HEK293 (cell line): ENCODE measurements around the gene C22orf42.

Experiments used
- CTCF ChIA-PET: fragments of 350-600 bp; formaldehyde crosslinking; extraction: SDS; loops from one replicate; lab custom pipeline; 2021; ENCODE audit warnings: antibody characterized with exemption; lab: Yijun Ruan, JAX
- POLR2A ChIA-PET: fragments of 300-600 bp; formaldehyde crosslinking; extraction: SDS; loops from one replicate; lab custom pipeline; 2020; ENCODE audit warnings: antibody characterized with exemption, inconsistent platforms; lab: Yijun Ruan, JAX
- H3K27ac ChIP-seq: fragments of 200-500 bp; sonication (Bioruptor generic); 2 replicates; pipeline ENCODE4 v1.5.1; 2014; ENCODE audit warnings: low read depth, low read length, control low read depth, inconsistent platforms; ENCODE audit errors: extremely low read depth
- H3K36me3 ChIP-seq, 2 experiments: fragments of 200-500 bp in 1 of 2; sonication (Bioruptor generic) in 1 of 2; 1 replicate in 1 of 2; 2 replicates in 1 of 2; pipeline ENCODE4 v1.5.1; 2014 to 2017; ENCODE audit warnings: inconsistent platforms in 2 of 2, low read length in 2 of 2; ENCODE audit not compliant: control insufficient read depth in 2 of 2, insufficient read depth in 1 of 2
- H3K4me1 ChIP-seq: fragments of 200-500 bp; sonication (Bioruptor generic); 2 replicates; pipeline ENCODE4 v1.5.1; 2014; ENCODE audit warnings: mild to moderate bottlenecking, low read length, inconsistent platforms; ENCODE audit not compliant: control insufficient read depth, insufficient read depth
- H3K4me3 ChIP-seq: 2 replicates; pipeline ENCODE4 v1.5.1; 2011; ENCODE audit warnings: low read depth, mild to moderate bottlenecking, control low read depth, low read length, moderate library complexity
- H3K9me3 ChIP-seq: fragments of 200-500 bp; sonication (Bioruptor generic); 2 replicates; pipeline ENCODE4 v1.5.1; 2014; ENCODE audit warnings: low read depth, low read length, inconsistent platforms; ENCODE audit not compliant: control insufficient read depth, insufficient read depth
- CTCF ChIP-seq: fragments of 450-650 bp; formaldehyde crosslinking; IDR thresholded peaks from 2 replicates; pipeline ENCODE4 v1.5.1; 2016; ENCODE audit warnings: missing biosample characterization, missing genetic modification characterization
- EGR2 ChIP-seq: fragments of 450-650 bp; formaldehyde crosslinking; IDR thresholded peaks from 2 replicates; pipeline ENCODE4 v1.5.1; 2016; ENCODE audit warnings: low read depth, missing biosample characterization, missing genetic modification characterization
- KLF8 ChIP-seq: fragments of 450-650 bp; formaldehyde crosslinking; IDR thresholded peaks from 2 replicates; pipeline ENCODE4 v1.5.1; 2016; ENCODE audit warnings: missing biosample characterization, missing genetic modification characterization
- PRDM1 ChIP-seq: fragments of 450-650 bp; formaldehyde crosslinking; IDR thresholded peaks from 2 replicates; pipeline ENCODE4; 2016; ENCODE audit warnings: missing biosample characterization, missing genetic modification characterization
- PRDM10 ChIP-seq: fragments of 450-650 bp; formaldehyde crosslinking; IDR thresholded peaks from 2 replicates; pipeline ENCODE4 v1.5.1; 2016; ENCODE audit warnings: missing biosample characterization, missing genetic modification characterization
- RBAK ChIP-seq: fragments of 450-650 bp; formaldehyde crosslinking; IDR thresholded peaks from 2 replicates; pipeline ENCODE4 v1.5.1; 2016; ENCODE audit warnings: missing biosample characterization, missing genetic modification characterization
- ZBTB20 ChIP-seq: fragments of 450-650 bp; formaldehyde crosslinking; IDR thresholded peaks from 2 replicates; pipeline ENCODE4 v1.5.1; 2016; ENCODE audit warnings: missing biosample characterization, missing genetic modification characterization
- ZBTB21 ChIP-seq: fragments of 450-650 bp; formaldehyde crosslinking; IDR thresholded peaks from 2 replicates; pipeline ENCODE4 v1.5.1; 2017; ENCODE audit warnings: missing biosample characterization, missing genetic modification characterization
- ZIC2 ChIP-seq: fragments of 450-650 bp; formaldehyde crosslinking; IDR thresholded peaks from 2 replicates; pipeline ENCODE4 v1.5.1; 2016; ENCODE audit warnings: missing biosample characterization, missing genetic modification characterization
- ZNF133 ChIP-seq: fragments of 450-650 bp; formaldehyde crosslinking; IDR thresholded peaks from 2 replicates; pipeline ENCODE4 v1.5.1; 2016; ENCODE audit warnings: missing biosample characterization, missing genetic modification characterization
- ZNF138 ChIP-seq: fragments of 450-650 bp; formaldehyde crosslinking; IDR thresholded peaks from 2 replicates; pipeline ENCODE4 v1.5.1; 2016; ENCODE audit warnings: missing biosample characterization, missing genetic modification characterization, borderline replicate concordance
- ZNF175 ChIP-seq: fragments of 450-650 bp; formaldehyde crosslinking; IDR thresholded peaks from 2 replicates; pipeline ENCODE4 v1.5.1; 2016; ENCODE audit warnings: missing biosample characterization, missing genetic modification characterization
- ZNF341 ChIP-seq: fragments of 450-650 bp; formaldehyde crosslinking; IDR thresholded peaks from 2 replicates; pipeline ENCODE4; 2016; ENCODE audit warnings: low read depth, missing biosample characterization, missing genetic modification characterization
- ZNF394 ChIP-seq: fragments of 450-650 bp; formaldehyde crosslinking; IDR thresholded peaks from 2 replicates; pipeline ENCODE4 v1.5.1; 2016; ENCODE audit warnings: missing biosample characterization, missing genetic modification characterization, mild to moderate bottlenecking, moderate library complexity, borderline replicate concordance
- ZNF423 ChIP-seq: fragments of 450-650 bp; formaldehyde crosslinking; IDR thresholded peaks from 2 replicates; pipeline ENCODE4 v1.5.1; 2016; ENCODE audit warnings: missing biosample characterization, missing genetic modification characterization
- ZNF560 ChIP-seq: fragments of 450-650 bp; formaldehyde crosslinking; IDR thresholded peaks from 2 replicates; pipeline ENCODE4 v1.5.1; 2017; ENCODE audit warnings: missing biosample characterization, missing genetic modification characterization, borderline replicate concordance
- ZNF677 ChIP-seq: fragments of 450-650 bp; IDR thresholded peaks from 2 replicates; pipeline ENCODE4 v1.5.0; 2018; ENCODE audit warnings: missing biosample characterization, mild to moderate bottlenecking, missing genetic modification characterization, moderate library complexity
- ZNF704 ChIP-seq: fragments of 450-650 bp; formaldehyde crosslinking; IDR thresholded peaks from 2 replicates; pipeline ENCODE4 v1.5.1; 2016; ENCODE audit warnings: missing biosample characterization, missing genetic modification characterization
- ZNF777 ChIP-seq: fragments of 450-650 bp; formaldehyde crosslinking; IDR thresholded peaks from 2 replicates; pipeline ENCODE4 v1.5.1; 2017; ENCODE audit warnings: missing biosample characterization, missing genetic modification characterization, borderline replicate concordance
- ZSCAN4 ChIP-seq: fragments of 450-650 bp; formaldehyde crosslinking; IDR thresholded peaks from 2 replicates; pipeline ENCODE4 v1.5.1; 2017; ENCODE audit warnings: missing biosample characterization, missing genetic modification characterization
- TF ChIP-seq, protein P1 (sequence below): fragments of 450-650 bp; formaldehyde crosslinking; IDR thresholded peaks from 2 replicates; pipeline ENCODE4 v1.5.1; 2016; ENCODE audit warnings: missing biosample characterization, missing genetic modification characterization

C22orf42 gene

DNA sequence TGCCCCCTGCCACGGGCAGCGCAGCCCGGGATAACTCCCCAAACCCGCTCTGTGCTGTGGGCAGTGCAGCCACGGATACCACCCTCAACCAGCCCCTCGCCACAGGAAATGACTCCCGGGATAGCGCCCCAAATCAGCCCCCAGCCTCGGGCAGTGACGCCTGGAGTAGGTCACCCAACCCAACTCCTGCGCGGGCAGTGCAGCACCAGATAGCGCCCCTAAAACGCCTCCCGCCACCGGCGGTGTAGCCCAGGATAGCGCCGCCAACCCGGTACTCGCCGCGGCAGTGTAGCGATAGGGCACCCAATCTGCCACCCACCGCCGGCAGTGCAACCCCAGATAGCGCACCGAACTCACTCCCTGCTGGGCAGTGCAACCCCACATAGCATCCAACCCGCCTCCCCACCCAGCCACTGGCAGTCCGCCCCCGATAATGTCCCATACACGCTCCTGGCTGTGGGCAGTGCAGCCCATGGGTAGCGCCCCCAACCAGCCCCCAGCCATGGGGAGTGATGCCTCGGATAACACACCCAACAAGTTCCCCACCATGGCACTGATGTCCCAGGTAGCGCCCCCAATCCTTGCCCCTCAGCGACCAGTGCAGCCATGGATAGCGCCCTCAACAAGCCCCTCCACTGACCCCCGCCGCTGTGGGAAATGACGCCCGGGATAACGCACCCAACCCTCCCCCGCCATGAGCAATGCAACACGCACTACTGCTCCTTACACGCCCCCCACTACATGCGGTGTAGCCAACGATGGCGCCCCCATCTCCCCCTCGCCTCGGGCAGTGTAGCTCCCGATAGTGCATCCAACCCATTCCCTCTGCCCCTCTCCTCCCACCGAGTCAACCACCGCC, 44.3 kb upstream of the C22orf42 start (continued):
- TF ChIP-seq ZSCAN4 (tag by site-specific recombination) (no peak), EGR2 (tag by site-specific recombination) (peak; percentile 71), ZNF175 (tag by site-specific recombination) (no peak), ZNF138 (no peak), PRDM1 (tag by site-specific recombination) (no peak)

GRCh38 chr22:32202539-32203180, 43.6 kb upstream of the C22orf42 start:
- Histone ChIP-seq H3K4me3 (no peak overlapping the region), H3K4me1 (0 out of 2 replicates have a peak, but pooled peaks cover 3% of the 10 kb centered on the region), H3K9me3 (no peaks in the 10 kb centered on the region), H3K36me3 (peaks cover 0 to 4% of the 10 kb centered on the region in 2 experiments; a peak in 1 of 3 replicates), H3K27ac (no peak overlapping the region)
- POLR2A ChIA-PET = no interaction called here
- CTCF ChIA-PET = interaction anchor here (0.6 to 1.5 kb wide), 17 partner anchors 9 to 274 kb away, joined by 3 to 12 read pairs (median 3); partner anchors contain the start of gene RTCB
- TF ChIP-seq ZBTB21 (tag by site-specific recombination) (no peak), KLF8 (0 out of 2 replicates have a peak, but pooled peaks have one; percentile 14), ZNF341 (peak; percentile 42; the same call in 1 of the 2 replicates), ZNF677 (tag by site-specific recombination) (no peak), PRDM10 (peak; percentile 42; the same call in 1 of the 2 replicates), ZNF560 (tag by site-specific recombination) (no peak), ZNF777 (tag by site-specific recombination) (no peak), ZBTB20 (tag by site-specific recombination) (peak; percentile 49; the same call in 1 of the 2 replicates), ZNF704 (tag by site-specific recombination) (no peak), CTCF (tag by site-specific recombination) (peak; percentile 69), ZNF423 (tag by site-specific recombination) (no peak), RBAK (tag by site-specific recombination) (no peak), ZIC2 (tag by site-specific recombination) (peak; percentile 89), ZNF133 (no peak), ZNF394 (peak; percentile 37; the same call in 1 of the 2 replicates), ZNF175 (tag by site-specific recombination) (no peak)
- TF ChIP-seq, protein P1, sequence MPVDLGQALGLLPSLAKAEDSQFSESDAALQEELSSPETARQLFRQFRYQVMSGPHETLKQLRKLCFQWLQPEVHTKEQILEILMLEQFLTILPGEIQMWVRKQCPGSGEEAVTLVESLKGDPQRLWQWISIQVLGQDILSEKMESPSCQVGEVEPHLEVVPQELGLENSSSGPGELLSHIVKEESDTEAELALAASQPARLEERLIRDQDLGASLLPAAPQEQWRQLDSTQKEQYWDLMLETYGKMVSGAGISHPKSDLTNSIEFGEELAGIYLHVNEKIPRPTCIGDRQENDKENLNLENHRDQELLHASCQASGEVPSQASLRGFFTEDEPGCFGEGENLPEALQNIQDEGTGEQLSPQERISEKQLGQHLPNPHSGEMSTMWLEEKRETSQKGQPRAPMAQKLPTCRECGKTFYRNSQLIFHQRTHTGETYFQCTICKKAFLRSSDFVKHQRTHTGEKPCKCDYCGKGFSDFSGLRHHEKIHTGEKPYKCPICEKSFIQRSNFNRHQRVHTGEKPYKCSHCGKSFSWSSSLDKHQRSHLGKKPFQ = peak; percentile 71; the same call in 1 of the 2 replicates
